ENCODE results near the gene NEK6.
A peak's percentile ranks its signal among the peaks of the same experiment; 100 is the strongest.

The NEK6 gene

DNA sequence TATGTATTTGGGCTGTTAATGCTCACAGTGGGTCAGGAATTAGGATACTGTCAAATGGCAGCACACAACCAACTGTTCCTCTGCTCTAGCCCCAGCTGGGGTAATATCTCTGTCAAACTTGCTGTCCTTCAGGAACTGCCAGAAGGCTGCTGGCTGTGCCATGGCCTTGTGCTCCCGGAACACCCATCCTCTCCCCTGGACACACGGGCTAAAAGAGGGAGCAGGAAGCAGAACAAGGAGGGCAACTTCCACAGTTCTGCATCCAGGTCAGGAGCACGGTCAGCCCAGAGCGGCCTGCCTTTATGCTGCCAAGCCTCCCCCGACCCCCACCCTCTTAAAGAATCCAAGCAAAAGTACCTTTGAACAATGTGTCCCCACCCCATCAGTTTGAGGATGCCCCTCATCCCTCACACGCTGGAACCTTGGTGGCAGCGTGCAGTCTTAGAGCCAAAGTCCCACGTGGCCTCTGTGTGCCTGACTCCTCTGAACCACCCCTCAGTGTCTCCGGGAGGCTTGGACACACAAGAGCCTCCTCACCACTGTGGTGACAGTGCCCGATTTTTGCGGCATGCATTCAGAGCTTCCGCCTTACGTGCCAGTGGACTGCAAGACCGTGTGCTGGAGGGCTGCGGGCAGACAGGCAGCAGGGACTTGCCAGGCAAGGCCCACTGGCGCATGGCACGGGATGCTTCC is 96.7 kb downstream of the NEK6 start:
- no peak for DNase-seq (ENCODE audit: extremely low read depth, low read depth)
- TF ChIP-seq, protein P1, sequence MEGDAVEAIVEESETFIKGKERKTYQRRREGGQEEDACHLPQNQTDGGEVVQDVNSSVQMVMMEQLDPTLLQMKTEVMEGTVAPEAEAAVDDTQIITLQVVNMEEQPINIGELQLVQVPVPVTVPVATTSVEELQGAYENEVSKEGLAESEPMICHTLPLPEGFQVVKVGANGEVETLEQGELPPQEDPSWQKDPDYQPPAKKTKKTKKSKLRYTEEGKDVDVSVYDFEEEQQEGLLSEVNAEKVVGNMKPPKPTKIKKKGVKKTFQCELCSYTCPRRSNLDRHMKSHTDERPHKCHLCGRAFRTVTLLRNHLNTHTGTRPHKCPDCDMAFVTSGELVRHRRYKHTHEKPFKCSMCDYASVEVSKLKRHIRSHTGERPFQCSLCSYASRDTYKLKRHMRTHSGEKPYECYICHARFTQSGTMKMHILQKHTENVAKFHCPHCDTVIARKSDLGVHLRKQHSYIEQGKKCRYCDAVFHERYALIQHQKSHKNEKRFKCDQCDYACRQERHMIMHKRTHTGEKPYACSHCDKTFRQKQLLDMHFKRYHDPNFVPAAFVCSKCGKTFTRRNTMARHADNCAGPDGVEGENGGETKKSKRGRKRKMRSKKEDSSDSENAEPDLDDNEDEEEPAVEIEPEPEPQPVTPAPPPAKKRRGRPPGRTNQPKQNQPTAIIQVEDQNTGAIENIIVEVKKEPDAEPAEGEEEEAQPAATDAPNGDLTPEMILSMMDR (IDR thresholded peaks at IDR 0.05; ENCODE audit: low read depth, low read length) = no peak

GRCh38 chr9:124355039-124355940 is 97.5 kb downstream of the NEK6 start:
- no peak for DNase-seq (ENCODE audit: extremely low read depth, low read depth)
- TF ChIP-seq, protein P1 (IDR thresholded peaks at IDR 0.05; ENCODE audit: low read depth, low read length) = no peak

DNA sequence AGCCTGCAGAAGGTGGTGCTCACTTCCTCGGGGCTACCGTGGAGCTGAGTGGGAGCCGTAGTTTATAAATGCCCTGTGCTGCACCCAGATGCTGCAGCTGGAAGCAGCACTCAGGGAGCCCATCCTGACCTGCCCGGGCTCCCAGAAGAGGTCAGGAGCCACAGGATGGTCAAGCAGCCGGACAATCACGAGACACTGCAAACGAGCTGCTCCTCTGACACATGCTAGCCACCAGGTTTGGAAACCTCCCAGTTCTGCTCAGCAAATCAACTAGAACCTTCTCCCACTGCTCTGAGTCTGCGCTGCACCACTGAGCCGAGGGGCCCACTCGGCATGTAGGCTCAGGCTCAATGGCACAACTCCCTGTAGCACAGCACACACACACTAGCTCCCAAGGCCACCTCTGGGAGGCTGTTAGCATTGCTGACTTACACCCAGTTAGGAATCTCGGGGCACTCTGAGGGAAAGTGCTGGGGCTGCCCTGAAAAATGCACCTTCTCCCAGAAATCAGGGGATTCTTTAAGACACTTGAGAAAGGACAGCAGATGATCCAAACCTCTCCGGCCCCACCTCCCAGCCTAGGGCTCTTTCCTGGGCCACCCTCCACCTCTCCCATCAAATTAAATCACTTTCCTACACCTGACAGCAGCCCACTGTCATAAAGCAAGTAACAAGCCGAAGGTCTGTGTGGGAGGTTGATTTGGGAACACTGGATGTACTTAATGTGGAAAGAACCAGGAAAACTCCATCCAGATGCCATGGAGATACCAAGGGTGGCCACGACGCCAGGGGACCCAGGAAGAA is 98.4 kb downstream of the NEK6 start:
- TF ChIP-seq, protein P1 (IDR thresholded peaks at IDR 0.05; ENCODE audit: low read depth, low read length) = no peak
- DNase-seq (ENCODE audit: extremely low read depth, low read depth) = no peak

DNA sequence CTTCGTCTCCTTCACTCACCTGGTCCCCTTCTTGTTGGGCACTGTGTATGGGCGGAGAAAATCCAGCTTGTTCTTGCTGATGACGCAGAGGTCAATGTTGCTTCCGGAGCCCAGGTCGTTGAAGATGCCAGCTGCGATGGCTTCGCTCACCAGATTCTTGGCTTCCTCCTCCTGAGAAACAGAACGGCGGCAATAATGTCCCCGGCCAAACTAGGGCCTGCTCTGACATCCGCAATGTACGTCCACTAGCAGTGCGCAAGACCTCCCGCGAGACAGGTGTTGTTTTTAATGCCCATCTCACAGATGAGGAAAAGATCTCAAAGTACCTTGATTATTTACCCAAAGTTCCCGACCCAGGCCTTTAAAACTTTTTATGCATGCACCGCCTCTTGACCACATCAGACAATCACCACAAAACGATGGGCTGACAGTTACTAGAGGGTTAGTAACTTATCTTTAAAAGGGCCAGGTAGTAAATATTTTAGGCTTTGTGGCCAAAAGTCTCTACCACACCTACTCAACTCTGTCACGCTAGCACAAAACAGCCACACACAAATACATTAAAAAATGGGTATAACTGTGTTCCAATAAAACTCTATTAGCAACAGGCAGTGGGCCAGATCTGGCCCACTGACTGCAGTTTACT is 99.1 kb downstream of the NEK6 start:
- TF ChIP-seq, protein P1 (IDR thresholded peaks at IDR 0.05; ENCODE audit: low read depth, low read length) = no peak
- no peak for DNase-seq (ENCODE audit: extremely low read depth, low read depth)

- TF ChIP-seq, protein P1 (IDR thresholded peaks at IDR 0.05; ENCODE audit: low read depth, low read length) = peak; percentile 2; the same call in 1 of the 2 replicates
These were observed 100.1 kb downstream of the NEK6 start for GRCh38 chr9:124357721-124358361.

GRCh38 chr9:124358631-124359030 is 100.9 kb downstream of the NEK6 start:
- DNase-seq (ENCODE audit: extremely low read depth, low read depth) = no peak
- TF ChIP-seq, protein P1 (IDR thresholded peaks at IDR 0.05; ENCODE audit: low read depth, low read length) = no peak

More at GRCh38 chr9:124357721-124358361, 100.1 kb downstream of the NEK6 start:
- no peak for DNase-seq (ENCODE audit: extremely low read depth, low read depth)
